ENCODE results near the gene C17orf114.

The C17orf114 gene

DNA sequence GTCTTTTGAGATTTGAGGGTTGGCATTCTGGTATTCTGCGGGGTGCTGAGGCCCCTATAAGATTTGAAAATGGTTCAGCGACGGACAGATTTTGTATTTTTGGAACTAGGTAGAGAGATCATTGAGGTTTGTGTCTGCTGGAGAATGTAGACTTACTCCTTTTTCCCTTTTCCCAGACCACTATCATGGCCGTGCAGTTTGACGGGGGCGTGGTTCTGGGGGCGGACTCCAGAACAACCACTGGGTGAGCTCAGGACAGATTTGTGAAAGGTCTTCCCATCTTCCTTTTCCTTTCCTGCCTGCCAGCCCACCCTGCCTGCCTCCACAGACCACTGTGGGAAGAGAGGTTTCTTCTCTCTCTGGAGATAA, 5.6 kb downstream of the C17orf114 start:
- no peak for DNase-seq (ENCODE audit: low read depth)
- H3K4me3 ChIP-seq (ENCODE audit: low read length): peak overlapping the region; percentile 100
- TF ChIP-seq, protein P1, sequence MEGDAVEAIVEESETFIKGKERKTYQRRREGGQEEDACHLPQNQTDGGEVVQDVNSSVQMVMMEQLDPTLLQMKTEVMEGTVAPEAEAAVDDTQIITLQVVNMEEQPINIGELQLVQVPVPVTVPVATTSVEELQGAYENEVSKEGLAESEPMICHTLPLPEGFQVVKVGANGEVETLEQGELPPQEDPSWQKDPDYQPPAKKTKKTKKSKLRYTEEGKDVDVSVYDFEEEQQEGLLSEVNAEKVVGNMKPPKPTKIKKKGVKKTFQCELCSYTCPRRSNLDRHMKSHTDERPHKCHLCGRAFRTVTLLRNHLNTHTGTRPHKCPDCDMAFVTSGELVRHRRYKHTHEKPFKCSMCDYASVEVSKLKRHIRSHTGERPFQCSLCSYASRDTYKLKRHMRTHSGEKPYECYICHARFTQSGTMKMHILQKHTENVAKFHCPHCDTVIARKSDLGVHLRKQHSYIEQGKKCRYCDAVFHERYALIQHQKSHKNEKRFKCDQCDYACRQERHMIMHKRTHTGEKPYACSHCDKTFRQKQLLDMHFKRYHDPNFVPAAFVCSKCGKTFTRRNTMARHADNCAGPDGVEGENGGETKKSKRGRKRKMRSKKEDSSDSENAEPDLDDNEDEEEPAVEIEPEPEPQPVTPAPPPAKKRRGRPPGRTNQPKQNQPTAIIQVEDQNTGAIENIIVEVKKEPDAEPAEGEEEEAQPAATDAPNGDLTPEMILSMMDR (conservative IDR thresholded peaks at IDR 0.05; ENCODE audit: low read depth, low read length): no peak

DNA sequence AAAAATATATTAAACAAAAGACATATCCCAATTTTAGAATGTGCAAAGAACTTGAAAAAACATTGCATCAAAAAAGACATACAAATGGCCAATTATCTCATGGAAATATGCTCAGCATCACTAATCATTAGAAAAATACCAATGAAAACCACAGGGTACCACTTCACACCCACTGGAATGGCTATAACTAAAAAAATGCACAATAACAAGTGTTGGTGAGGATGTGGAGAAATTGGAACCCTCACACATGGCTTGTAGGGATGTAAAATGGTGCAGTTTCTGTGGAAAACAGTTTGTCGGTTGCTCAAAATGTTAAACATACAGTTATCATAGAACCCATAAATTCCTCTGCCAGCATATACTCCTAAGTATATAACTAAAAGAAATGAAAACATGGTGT, 7.0 kb downstream of the C17orf114 start:
- TF ChIP-seq, protein P1 (conservative IDR thresholded peaks at IDR 0.05; ENCODE audit: low read depth, low read length): no peak
- no peak overlapping the region for H3K4me3 ChIP-seq (ENCODE audit: low read length)
- DNase-seq (ENCODE audit: low read depth): no peak

DNA sequence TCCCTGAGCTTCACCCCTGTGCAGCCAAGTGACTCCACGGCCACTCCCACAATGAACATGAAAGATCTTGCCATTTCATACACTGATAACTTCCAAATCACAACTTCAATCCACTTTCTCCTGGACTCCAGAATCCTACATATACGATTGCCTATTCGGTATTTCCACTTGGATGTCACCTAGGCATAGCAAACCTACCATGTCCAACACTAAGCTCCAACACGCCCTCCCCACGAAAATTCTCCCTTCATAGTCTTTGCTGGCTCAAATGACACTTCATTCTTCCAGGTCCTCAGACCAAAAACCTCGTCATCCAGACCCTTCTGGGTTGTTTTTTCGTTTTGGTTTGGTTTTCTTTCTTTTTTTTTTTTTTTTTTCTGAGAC, 11.4 kb downstream of the C17orf114 start:
- no peak for DNase-seq (ENCODE audit: low read depth)
- TF ChIP-seq, protein P1 (conservative IDR thresholded peaks at IDR 0.05; ENCODE audit: low read depth, low read length): no peak
- peak overlapping the region; percentile 61 for H3K4me3 ChIP-seq (ENCODE audit: low read length)

DNA sequence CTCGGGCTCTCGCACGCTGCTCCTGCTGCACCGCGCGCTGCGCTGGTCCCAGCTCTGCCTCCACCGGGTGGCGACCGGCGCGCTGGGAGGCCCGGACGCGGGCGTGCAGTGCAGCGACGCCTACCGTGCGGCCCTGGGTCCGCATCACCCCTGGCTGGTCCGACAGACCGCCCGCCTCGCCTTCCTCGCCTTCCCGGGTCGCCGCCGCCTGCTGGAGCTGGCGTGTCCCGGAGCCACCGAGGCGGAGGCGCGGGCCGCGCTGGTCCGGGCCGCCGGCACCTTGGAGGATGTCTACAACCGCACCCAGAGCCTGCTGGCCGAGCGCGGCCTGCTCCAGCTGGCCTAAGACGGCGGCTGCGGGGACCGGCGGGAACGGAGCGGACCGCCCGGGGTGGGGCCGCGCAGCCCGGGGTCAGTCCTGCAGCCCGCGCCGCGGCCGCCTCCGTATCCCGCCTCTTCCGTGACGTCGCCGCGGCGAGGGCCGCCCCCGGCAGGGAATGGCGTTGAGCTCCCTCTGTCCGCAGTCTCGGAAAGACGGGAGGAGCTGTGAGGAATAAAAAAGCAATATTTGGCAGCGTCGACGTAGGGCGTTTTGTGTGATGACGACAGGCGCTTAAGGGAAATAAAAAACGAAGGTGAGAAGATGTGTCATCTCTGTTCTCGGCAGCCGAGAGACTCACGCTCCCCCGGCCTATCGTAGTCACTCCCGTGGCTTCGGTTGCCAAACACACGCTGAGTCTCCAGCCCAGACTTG, 12.0 kb downstream of the C17orf114 start:
- TF ChIP-seq, protein P1 (conservative IDR thresholded peaks at IDR 0.05; ENCODE audit: low read depth, low read length): peak; percentile 66
- peak overlapping the region; percentile 61 for H3K4me3 ChIP-seq (ENCODE audit: low read length)
- no peak for DNase-seq (ENCODE audit: low read depth)

DNA sequence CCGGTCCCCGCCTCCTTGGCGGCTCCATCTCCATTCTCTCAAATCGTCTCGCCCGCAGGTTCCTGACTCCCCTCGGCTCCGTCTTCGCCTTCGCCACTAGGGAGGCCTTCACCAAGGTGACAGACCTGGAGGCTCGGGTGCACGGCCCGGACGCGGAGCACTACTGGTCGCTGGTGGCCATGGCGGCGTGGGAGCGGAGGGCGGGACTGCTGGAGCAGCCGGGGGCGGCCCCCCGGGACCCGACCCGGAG, 12.5 kb downstream of the C17orf114 start:
- TF ChIP-seq, protein P1 (conservative IDR thresholded peaks at IDR 0.05; ENCODE audit: low read depth, low read length): no peak
- no peak for DNase-seq (ENCODE audit: low read depth)

DNA sequence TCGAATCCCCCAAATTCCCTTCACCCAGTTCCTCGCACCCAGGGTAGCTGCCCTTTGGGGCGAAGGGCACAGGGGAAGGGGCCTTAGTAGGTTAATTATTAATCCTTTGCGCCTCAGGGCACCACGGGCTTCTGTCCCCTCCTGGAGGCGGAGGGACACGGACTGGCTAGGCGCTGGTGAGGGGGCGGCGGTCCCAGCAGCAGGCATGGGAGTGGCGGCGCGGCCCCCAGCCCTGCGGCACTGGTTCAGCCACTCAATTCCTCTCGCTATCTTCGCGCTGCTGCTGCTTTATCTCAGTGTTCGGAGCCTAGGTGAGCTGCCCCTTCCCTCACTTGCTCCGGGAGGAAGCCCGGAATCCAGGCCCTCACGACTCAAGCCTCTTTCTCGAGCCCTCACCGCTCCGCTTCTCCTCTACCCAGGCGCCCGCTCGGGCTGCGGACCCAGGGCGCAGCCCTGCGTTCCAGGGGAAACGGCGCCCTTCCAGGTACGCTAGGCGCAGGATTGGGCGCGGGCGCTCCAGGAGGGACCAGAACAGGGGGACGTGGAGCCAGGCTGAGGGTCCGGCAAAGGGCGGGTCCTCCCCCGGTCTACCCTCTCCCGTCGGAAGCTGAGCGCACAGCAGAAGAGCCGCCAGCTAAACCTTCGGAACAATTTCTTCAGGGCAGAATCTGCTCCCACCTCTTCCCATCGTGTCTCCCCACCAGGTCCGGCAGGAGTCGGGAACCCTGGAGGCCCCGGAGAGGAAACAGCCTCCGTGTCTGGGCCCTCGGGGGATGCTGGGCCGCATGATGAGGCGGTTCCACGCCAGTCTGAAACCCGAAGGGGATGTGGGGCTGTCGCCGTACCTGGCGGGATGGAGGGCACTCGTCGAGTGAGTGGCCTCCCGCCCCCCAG, 13.1 kb downstream of the C17orf114 start, which contains the start of gene GLTPD2:
TSS of gene GLTPD2 (plus strand) at position 158 of the 894 bp plus-strand sequence. CDS start at position 206, 48 bp downstream.
- DNase-seq (ENCODE audit: low read depth): no peak
- H3K4me3 ChIP-seq (ENCODE audit: low read length): peak within 1 kb of the TSS; percentile 61
- TF ChIP-seq, protein P1 (conservative IDR thresholded peaks at IDR 0.05; ENCODE audit: low read depth, low read length): no peak

More for the DNA sequence above, 12.5 kb downstream of the C17orf114 start:
- peak overlapping the region; percentile 61 for H3K4me3 ChIP-seq (ENCODE audit: low read length)
